Trophoblast cell (in vitro differentiated cells and primary cell): ENCODE measurements around the gene OPA1.

Experiments
- DNase-seq, 2 donors: peaks; one replicate each; pipeline ENCODE4 v3.0.0-alpha.2; 2016
- H2AFZ ChIP-seq: 2 replicates; pipeline ENCODE4 v1.6.1; 2013; ENCODE audit warnings: low read length, moderate library complexity, mild to moderate bottlenecking; ENCODE audit not compliant: insufficient read depth, poor library complexity
- H2AK5ac ChIP-seq: 2 replicates; pipeline ENCODE4 v1.6.1; 2013; ENCODE audit warnings: mild to moderate bottlenecking, low read length
- H2BK120ac ChIP-seq: 2 replicates; pipeline ENCODE4 v1.6.1; 2013; ENCODE audit warnings: low read length, mild to moderate bottlenecking, moderate library complexity; ENCODE audit not compliant: insufficient read depth, poor library complexity
- H2BK12ac ChIP-seq: 2 replicates; pipeline ENCODE4 v1.6.1; 2013; ENCODE audit warnings: mild to moderate bottlenecking, low read length, moderate library complexity
- H2BK5ac ChIP-seq: 2 replicates; pipeline ENCODE4 v1.6.1; 2013; ENCODE audit warnings: low read length, low read depth, moderate library complexity, mild to moderate bottlenecking; ENCODE audit not compliant: poor library complexity
- H3K14ac ChIP-seq: 2 replicates; pipeline ENCODE4 v1.6.1; 2013; ENCODE audit warnings: mild to moderate bottlenecking, low read length
- H3K18ac ChIP-seq: 2 replicates; pipeline ENCODE4 v1.6.1; 2013; ENCODE audit warnings: mild to moderate bottlenecking, low read length
- H3K23ac ChIP-seq: 2 replicates; pipeline ENCODE4 v1.6.1; 2013; ENCODE audit warnings: low read length
- H3K27ac ChIP-seq: 2 replicates; pipeline ENCODE4 v1.5.1; 2013; ENCODE audit warnings: low read depth, mild to moderate bottlenecking, inconsistent platforms, low read length, moderate library complexity
- H3K27me3 ChIP-seq: 2 replicates; pipeline ENCODE4 v1.6.1; 2013; ENCODE audit warnings: inconsistent platforms, mild to moderate bottlenecking, low read length, moderate library complexity; ENCODE audit not compliant: insufficient read depth
- H3K36me3 ChIP-seq, 2 experiments: 1 replicate in 1 of 2; 2 replicates in 1 of 2; pipeline ENCODE4 v1.6.1; 2013; ENCODE audit warnings: low read length in 2 of 2, mild to moderate bottlenecking in 2 of 2, moderate library complexity in 1 of 2; ENCODE audit not compliant: insufficient read depth in 2 of 2, control insufficient read depth in 1 of 2
- H3K4ac ChIP-seq: 2 replicates; pipeline ENCODE4 v1.6.1; 2013; ENCODE audit warnings: low read depth, mild to moderate bottlenecking, low read length, moderate library complexity
- H3K4me1 ChIP-seq, 2 experiments: 1 replicate in 1 of 2; 2 replicates in 1 of 2; pipeline ENCODE4 v1.6.1; 2013; ENCODE audit warnings: low read length in 2 of 2, mild to moderate bottlenecking in 2 of 2, moderate library complexity in 1 of 2; ENCODE audit not compliant: insufficient read depth in 2 of 2, control insufficient read depth in 1 of 2
- H3K4me2 ChIP-seq: 2 replicates; pipeline ENCODE4 v1.6.1; 2013; ENCODE audit warnings: inconsistent platforms, mild to moderate bottlenecking, low read length, moderate library complexity
- H3K4me3 ChIP-seq: 2 replicates; pipeline ENCODE4 v1.5.1; 2013; ENCODE audit warnings: mild to moderate bottlenecking, low read depth, low read length, inconsistent platforms
- H3K79me1 ChIP-seq: one replicate; pipeline ENCODE4 v1.6.1; 2013; ENCODE audit warnings: low read length
- H3K79me2 ChIP-seq: 2 replicates; pipeline ENCODE4 v1.6.1; 2013; ENCODE audit warnings: low read length, mild to moderate bottlenecking; ENCODE audit not compliant: control insufficient read depth, insufficient read depth, poor library complexity
- H3K9ac ChIP-seq: 2 replicates; pipeline ENCODE4 v1.6.1; 2013; ENCODE audit warnings: mild to moderate bottlenecking, low read length
- H3K9me3 ChIP-seq: 2 replicates; pipeline ENCODE4 v1.6.1; 2013; ENCODE audit warnings: low read depth, mild to moderate bottlenecking, control low read depth, inconsistent platforms, low read length; ENCODE audit not compliant: insufficient read depth
- H4K12ac ChIP-seq: 2 replicates; pipeline ENCODE4 v1.6.1; 2013; ENCODE audit warnings: low read depth, mild to moderate bottlenecking, low read length, moderate library complexity
- H4K8ac ChIP-seq: 2 replicates; pipeline ENCODE4 v1.6.1; 2013; ENCODE audit warnings: low read depth, mild to moderate bottlenecking, low read length, moderate library complexity
- H4K91ac ChIP-seq: one replicate; pipeline ENCODE4 v1.6.1; 2013; ENCODE audit warnings: low read depth, mild to moderate bottlenecking, low read length, moderate library complexity
- WGBS: extraction: QIAGEN DNeasy Blood & Tissue Kit; methylation state at CpG from one replicate; pipeline ENCODE4 v1.1.7; 2013; ENCODE audit warnings: missing lambda C conversion rate; ENCODE audit not compliant: insufficient read length, insufficient coverage; ENCODE audit errors: extremely low coverage; 5-methylcytosine and 5-hydroxymethylcytosine counted together

OPA1 gene

DNA sequence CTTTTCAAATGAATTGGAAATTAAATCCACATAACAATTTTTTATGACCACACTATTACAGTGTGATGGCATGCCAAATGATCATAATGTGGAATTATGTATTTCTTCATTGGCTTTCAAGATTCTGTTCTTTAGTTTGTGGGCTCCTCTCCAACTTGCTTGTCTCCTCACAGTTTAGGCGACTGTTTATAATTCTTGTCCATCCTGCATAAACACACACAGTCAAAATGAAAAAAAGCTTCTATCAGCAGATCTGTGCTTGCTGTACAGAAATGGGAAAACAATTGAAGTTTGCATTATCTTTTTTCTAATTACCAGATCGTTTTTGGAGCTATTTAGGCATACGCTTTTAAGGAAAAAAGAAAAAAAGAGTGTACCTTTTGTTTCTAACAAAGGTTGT lies 37.0 kb downstream of the OPA1 start:
- H3K79me1 ChIP-seq: no peaks in the 10 kb centered on the region
- H2BK5ac ChIP-seq: no peak overlapping the region
- H4K91ac ChIP-seq: no peak overlapping the region
- H3K27ac ChIP-seq: no peak overlapping the region
- peaks cover 3 to 4% of the 10 kb centered on the region in 2 experiments for H3K36me3 ChIP-seq
- H2AFZ ChIP-seq: no peak overlapping the region
- no peak for DNase-seq
- H3K9me3 ChIP-seq: no peaks in the 10 kb centered on the region
- H4K12ac ChIP-seq: no peak overlapping the region
- H3K4ac ChIP-seq: no peak overlapping the region
- no peak overlapping the region for H4K8ac ChIP-seq
- no peak overlapping the region for H2AK5ac ChIP-seq
- H3K79me2 ChIP-seq: no peaks in the 10 kb centered on the region
- H3K9ac ChIP-seq: no peak overlapping the region
- H3K18ac ChIP-seq: no peak overlapping the region
- H3K4me3 ChIP-seq: no peak overlapping the region
- H3K4me1 ChIP-seq: no peaks in the 10 kb centered on the region
- H3K23ac ChIP-seq: no peak overlapping the region
- H2BK12ac ChIP-seq: no peak overlapping the region
- no CpG with 5 or more reads among the region's 3 CpGs for WGBS
- H2BK120ac ChIP-seq: no peak overlapping the region
- no peak overlapping the region for H3K14ac ChIP-seq
- no peaks in the 10 kb centered on the region for H3K27me3 ChIP-seq
- no peak overlapping the region for H3K4me2 ChIP-seq

GRCh38 chr3:193637831-193638230 lies 44.8 kb downstream of the OPA1 start:
- no peak overlapping the region for H2BK120ac ChIP-seq
- DNase-seq: no peak
- no peak overlapping the region for H3K4me2 ChIP-seq
- H3K18ac ChIP-seq: no peak overlapping the region
- H2AFZ ChIP-seq: no peak overlapping the region
- H3K4ac ChIP-seq: no peak overlapping the region
- no peaks in the 10 kb centered on the region for H3K4me1 ChIP-seq
- H3K9ac ChIP-seq: no peak overlapping the region
- H2BK5ac ChIP-seq: no peak overlapping the region
- H3K27me3 ChIP-seq: no peaks in the 10 kb centered on the region
- H2AK5ac ChIP-seq: no peak overlapping the region
- H4K8ac ChIP-seq: no peak overlapping the region
- no peak overlapping the region for H3K27ac ChIP-seq
- WGBS: no CpG with 5 or more reads among the region's 3 CpGs
- H3K9me3 ChIP-seq: no peaks in the 10 kb centered on the region
- peaks cover 3 to 6% of the 10 kb centered on the region in 2 experiments for H3K36me3 ChIP-seq
- H3K79me2 ChIP-seq: no peaks in the 10 kb centered on the region
- H3K23ac ChIP-seq: no peak overlapping the region
- no peak overlapping the region for H3K14ac ChIP-seq
- no peak overlapping the region for H4K12ac ChIP-seq
- H3K4me3 ChIP-seq: no peak overlapping the region
- H4K91ac ChIP-seq: no peak overlapping the region
- H3K79me1 ChIP-seq: no peaks in the 10 kb centered on the region
- H2BK12ac ChIP-seq: no peak overlapping the region

DNA sequence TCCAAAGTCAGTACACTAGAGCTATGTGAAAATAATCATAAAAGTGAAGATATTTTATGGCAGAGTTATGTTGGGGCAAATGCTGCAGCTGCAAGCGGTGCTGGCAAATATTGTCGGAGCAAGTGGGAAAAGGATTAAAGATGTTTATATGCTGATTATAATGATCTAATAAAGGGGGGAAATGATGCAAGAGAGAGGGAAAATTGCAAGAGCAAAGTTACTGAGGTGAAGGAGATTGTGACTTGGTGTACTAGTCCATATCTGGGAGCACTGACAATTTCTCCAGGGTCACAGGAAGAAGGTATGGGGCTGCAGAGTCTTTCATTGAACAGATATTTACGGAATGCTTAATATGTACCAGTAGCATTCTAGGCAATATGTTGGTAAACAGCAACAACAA lies 45.8 kb downstream of the OPA1 start:
- Histone ChIP-seq H3K36me3 (peaks cover 4 to 6% of the 10 kb centered on the region in 2 experiments), H3K79me1 (no peaks in the 10 kb centered on the region), H2BK5ac (no peak overlapping the region), H4K8ac (no peak overlapping the region), H2BK120ac (no peak overlapping the region), H3K27me3 (no peaks in the 10 kb centered on the region), H3K23ac (no peak overlapping the region), H3K9me3 (no peaks in the 10 kb centered on the region), H4K12ac (no peak overlapping the region), H2BK12ac (no peak overlapping the region), H2AFZ (no peak overlapping the region), H3K79me2 (no peaks in the 10 kb centered on the region), H3K4me3 (no peak overlapping the region), H3K14ac (no peak overlapping the region), H3K4me1 (no peaks in the 10 kb centered on the region), H3K4me2 (no peak overlapping the region), H3K18ac (no peak overlapping the region), H2AK5ac (no peak overlapping the region), H4K91ac (no peak overlapping the region), H3K9ac (no peak overlapping the region), H3K27ac (no peak overlapping the region), H3K4ac (no peak overlapping the region)
- peak in 1 of 2 donors; percentile 17 for DNase-seq
- no CpG with 5 or more reads among the region's 3 CpGs for WGBS

- no peak overlapping the region for H3K4ac ChIP-seq
- no CpG with 5 or more reads among the region's 5 CpGs for WGBS
- H3K4me1 ChIP-seq: no peaks in the 10 kb centered on the region
- H2AFZ ChIP-seq: no peak overlapping the region
- no peaks in the 10 kb centered on the region for H3K79me1 ChIP-seq
- H3K27me3 ChIP-seq: no peaks in the 10 kb centered on the region
- no peaks in the 10 kb centered on the region for H3K9me3 ChIP-seq
- H3K4me3 ChIP-seq: no peak overlapping the region
- no peak overlapping the region for H3K9ac ChIP-seq
- no peak overlapping the region for H4K12ac ChIP-seq
- H4K8ac ChIP-seq: no peak overlapping the region
- no peak overlapping the region for H4K91ac ChIP-seq
- DNase-seq: no peak
- H3K18ac ChIP-seq: no peak overlapping the region
- H2AK5ac ChIP-seq: no peak overlapping the region
- no peak overlapping the region for H2BK5ac ChIP-seq
- no peak overlapping the region for H3K27ac ChIP-seq
- no peak overlapping the region for H3K23ac ChIP-seq
- peaks cover 6 to 7% of the 10 kb centered on the region in 2 experiments for H3K36me3 ChIP-seq
- no peak overlapping the region for H3K14ac ChIP-seq
- H2BK120ac ChIP-seq: no peak overlapping the region
- no peaks in the 10 kb centered on the region for H3K79me2 ChIP-seq
- H2BK12ac ChIP-seq: no peak overlapping the region
- H3K4me2 ChIP-seq: no peak overlapping the region
Observed at GRCh38 chr3:193640165-193640715, 47.2 kb downstream of the OPA1 start.
